GM12878 (cell line): ENCODE measurements around the gene KDM4C. TPM values are rescaled to one million over a fixed set of nuclear protein-coding genes. Genes with fewer than 3 reads are reported as not detected.

Experiments used
- ATAC-seq: fragments of 200-7000 bp; cut with Tn5 transposase; 3 replicates; pipeline ENCODE4 v1.9.1; 2020; ENCODE audit warnings: mild to moderate bottlenecking, moderate library complexity
- BruUV-seq: library from RNA; stranded (reverse); fragments of 400-500 nt; replicated peaks from 2 replicates; lab custom pipeline; 2021; lab: Mats Ljungman, UMichigan
- CTCF ChIA-PET: fragments of 300-600 bp; sonication (Branson Sonifier 250); formaldehyde crosslinking; extraction: SDS; loops from one replicate; lab custom pipeline; 2021; ENCODE audit warnings: inconsistent platforms; lab: Yijun Ruan, JAX
- POLR2A ChIA-PET: fragments of 350-600 bp; formaldehyde crosslinking; extraction: SDS; loops from one replicate; lab custom pipeline; 2021; ENCODE audit warnings: inconsistent platforms; lab: Charles Lee
- RAD21 ChIA-PET: fragments of 300-600 bp; sonication (Branson Sonifier 250); formaldehyde crosslinking; loops from one replicate; lab custom pipeline; 2023; ENCODE audit warnings: antibody characterized with exemption; ENCODE audit not compliant: unreplicated experiment; lab: Charles Lee
- SMC1A ChIA-PET: fragments of 300-600 bp; sonication (Branson Sonifier 250); formaldehyde crosslinking; loops from one replicate; lab custom pipeline; 2023; ENCODE audit not compliant: unreplicated experiment, uncharacterized antibody; lab: Charles Lee
- DNase-seq: peaks from one replicate; pipeline ENCODE4 v3.0.0-alpha.2; 2011; ENCODE audit warnings: low read depth, low spot score
- FAIRE-seq: peaks from 3 replicates; lab custom pipeline; 2011; peaks lifted over from hg19 to GRCh38; lab: Jason Lieb, UNC
- H2AFZ ChIP-seq: 2 replicates; pipeline ENCODE4 v1.6.0; 2011; ENCODE audit warnings: low read depth, low read length, control low read depth; ENCODE audit not compliant: control insufficient read depth
- H3K27ac ChIP-seq: 2 replicates; pipeline ENCODE4 v1.5.1; 2011; ENCODE audit warnings: control low read depth; ENCODE audit not compliant: control insufficient read depth, insufficient read depth
- H3K27me3 ChIP-seq, 2 experiments: replicated peaks in 1 of 2; 2 replicates each; pipeline versions ENCODE4 v1.6.0 to v1.6.1; 2011; ENCODE audit warnings: low read length in 1 of 2; ENCODE audit not compliant: control insufficient read depth in 2 of 2, insufficient read depth in 2 of 2
- H3K36me3 ChIP-seq, 2 experiments: 2 replicates each; pipeline ENCODE4 v1.5.1; 2011; ENCODE audit warnings: low read length in 1 of 2; ENCODE audit not compliant: control insufficient read depth in 2 of 2, insufficient read depth in 2 of 2
- H3K4me1 ChIP-seq: 2 replicates; pipeline ENCODE4 v1.6.1; 2011; ENCODE audit warnings: mild to moderate bottlenecking, low read length, moderate library complexity, mixed read lengths; ENCODE audit not compliant: control insufficient read depth, insufficient read depth
- H3K4me2 ChIP-seq: 2 replicates; pipeline ENCODE4 v1.6.0; 2011; ENCODE audit warnings: control low read depth; ENCODE audit not compliant: control insufficient read depth, insufficient read depth
- H3K4me3 ChIP-seq: fragments of 200-600 bp; sonication (generic); 2 replicates; pipeline ENCODE4 v1.5.1; 2016
- H3K79me2 ChIP-seq: 2 replicates; pipeline ENCODE4 v1.6.0; 2011; ENCODE audit warnings: low read length; ENCODE audit not compliant: control insufficient read depth, insufficient read depth
- H3K9ac ChIP-seq: 2 replicates; pipeline ENCODE4 v1.8.0; 2011; ENCODE audit warnings: low read length, control low read depth, mixed read lengths; ENCODE audit not compliant: control insufficient read depth, insufficient read depth
- H3K9me3 ChIP-seq: replicated peaks from 3 replicates; pipeline ENCODE4 v1.5.1; 2011; ENCODE audit warnings: mild to moderate bottlenecking, low read length; ENCODE audit not compliant: control insufficient read depth, insufficient read depth
- H4K20me1 ChIP-seq: 2 replicates; pipeline ENCODE4 v1.6.0; 2011; ENCODE audit not compliant: control insufficient read depth, insufficient read depth
- BCL3 ChIP-seq: IDR thresholded peaks from 2 replicates; pipeline ENCODE4 v1.6.1; 2011; ENCODE audit warnings: borderline replicate concordance, low read depth, mild to moderate bottlenecking, moderate library complexity, low read length; ENCODE audit not compliant: insufficient read depth, poor library complexity, severe bottlenecking
- CBX3 ChIP-seq: fragments of 200-600 bp; sonication (generic); IDR thresholded peaks from 2 replicates; pipeline ENCODE4 v1.6.1; 2016; ENCODE audit warnings: low read depth, borderline replicate concordance
- CREM ChIP-seq: IDR thresholded peaks from 2 replicates; pipeline ENCODE4 v1.6.1; 2014; ENCODE audit warnings: antibody characterized with exemption, low read depth
- IRF3 ChIP-seq: fragments of 450-650 bp; IDR thresholded peaks from 2 replicates; pipeline ENCODE4 v1.6.1; 2014; ENCODE audit warnings: mild to moderate bottlenecking
- MEF2B ChIP-seq: fragments of 450-650 bp; IDR thresholded peaks from 2 replicates; pipeline ENCODE4 v1.6.1; 2018; ENCODE audit warnings: mild to moderate bottlenecking, moderate library complexity; ENCODE audit not compliant: partially characterized antibody, poor library complexity, severe bottlenecking
- MYC ChIP-seq: IDR thresholded peaks from 2 replicates; pipeline ENCODE4 v1.6.1; 2011; ENCODE audit warnings: mild to moderate bottlenecking, low read length, moderate library complexity, inconsistent platforms; ENCODE audit not compliant: insufficient read depth, insufficient replicate concordance, insufficient read length, severe bottlenecking
- NBN ChIP-seq: fragments of 450-650 bp; IDR thresholded peaks from 2 replicates; pipeline ENCODE4 v1.6.1; 2016
- POU2F2 ChIP-seq: IDR thresholded peaks from 3 replicates; pipeline ENCODE4 v1.6.1; 2011; ENCODE audit warnings: low read depth, mild to moderate bottlenecking, low read length, borderline replicate concordance
- RFX5 ChIP-seq: IDR thresholded peaks from 2 replicates; pipeline ENCODE4 v1.6.1; 2011; ENCODE audit warnings: low read depth, low read length, improper control_type of control experiment
- SKIL ChIP-seq: fragments of 450-650 bp; IDR thresholded peaks from 2 replicates; pipeline ENCODE4 v1.6.1; 2017; ENCODE audit warnings: mild to moderate bottlenecking, low read depth, inconsistent platforms; ENCODE audit not compliant: poor library complexity, severe bottlenecking
- TCF3 ChIP-seq: IDR thresholded peaks from 2 replicates; pipeline ENCODE4 v1.6.1; 2012; ENCODE audit warnings: low read depth, mild to moderate bottlenecking, low read length, borderline replicate concordance; ENCODE audit not compliant: insufficient read depth
- ZBED1 ChIP-seq: IDR thresholded peaks from 2 replicates; pipeline ENCODE4 v1.6.1; 2016; ENCODE audit warnings: borderline replicate concordance
- WGBS: methylation state at CpG from one replicate; pipeline ENCODE4 v1.1.6; 2016; ENCODE audit warnings: low lambda C conversion rate; ENCODE audit not compliant: insufficient replicate concordance, insufficient coverage; ENCODE audit errors: missing lambda C conversion rate; 5-methylcytosine and 5-hydroxymethylcytosine counted together
- in situ Hi-C: fragments of 300-500 bp; cut with MboI; formaldehyde crosslinking; loops from 9 replicates; pipeline ENCODE4 v1.14.3; 2018; ENCODE audit warnings: mixed read lengths
- intact Hi-C: fragments of 100-400 bp; cut with micrococcal nuclease; formaldehyde crosslinking; loops from one replicate; pipeline ENCODE4 v1.14.2; 2022; ENCODE audit not compliant: unreplicated experiment
- polyA plus RNA-seq, 11 experiments: library from polyadenylated mRNA; depleted of rRNA in 4 of 11; unstranded in 6 of 11; stranded (reverse) in 5 of 11; fragments of >200 nt; fragmentation: Nextera tagmentation in 4 of 11; fragmentation: Illumina TruSeq in 1 of 11; extraction: Ambion mirVana in 4 of 11; extraction: Trizol in 1 of 11; gene quantifications; 1 replicate in 1 of 11; 2 replicates in 10 of 11; pipeline versions ENCODE4 v1.2.1 to v1.2.3, GENCODE V29; 2011 to 2016; ENCODE audit warnings: inconsistent platforms in 2 of 11, missing spikeins in 2 of 11, low read depth in 1 of 11
- total RNA-seq, 4 experiments: library from RNA; depleted of rRNA in 3 of 4; stranded (reverse); fragments of >200 nt in 3 of 4; fragmentation: Illumina TruSeq in 1 of 4; extraction: Trizol in 1 of 4; gene quantifications; 2 replicates each; pipeline versions ENCODE4 v1.2.1 to v1.2.3, GENCODE V29; 2013 to 2021

Gene KDM4C
- total and polyA plus RNA-seq, 10 of the 15 experiments (the other 5 are each of a cell fraction or from before 2014, with no cell fraction given) = 6.8 to 41.2 (median 20.1) TPM

GRCh38 chr9:7176561-7176960, 418.8 kb downstream of the KDM4C start:
- 100% methylated on average over 1 of the region's 1 CpG for WGBS
- ChIA-PET RAD21 (interaction anchor here (0.7 kb wide), 1 partner anchor 47 kb away, joined by 3 read pairs; no protein-coding TSS in a partner anchor), POLR2A (interaction anchor here (0.7 kb wide), 2 partner anchors 9 to 58 kb away, joined by 3 to 4 read pairs; no protein-coding TSS in a partner anchor), SMC1A (no interaction called here), CTCF (no interaction called here)
- H3K4me3 ChIP-seq = no peak overlapping the region
- intact Hi-C loops (no loop called here), in situ Hi-C loops (loop anchor here (25.0 kb wide), 1 partner anchor 1686 kb away; no protein-coding TSS in a partner anchor)
- H3K27me3 ChIP-seq = no peaks in the 10 kb centered on the region
- TF ChIP-seq RFX5 (no peak), CBX3 (no peak), BCL3 (no peak), NBN (no peak), ZBED1 (no peak)
- DNase-seq (no peak), FAIRE-seq (no peak), ATAC-seq (no peak)
- no peak overlapping the region for H3K27ac ChIP-seq
- H3K4me2 ChIP-seq = no peak overlapping the region
- H3K79me2 ChIP-seq = no peaks in the 10 kb centered on the region
- H3K36me3 ChIP-seq = peaks cover 2 to 14% of the 10 kb centered on the region in 2 experiments; a peak in 3 of 4 replicates
- no peaks in the 10 kb centered on the region; the same call in 2 of the 3 replicates for H3K9me3 ChIP-seq
- no peak overlapping the region for H3K9ac ChIP-seq
- no TSS peak for BruUV-seq
- H2AFZ ChIP-seq = no peak overlapping the region
- H4K20me1 ChIP-seq = no peaks in the 10 kb centered on the region
- H3K4me1 ChIP-seq = 0 out of 2 replicates have a peak, but pooled peaks cover 4% of the 10 kb centered on the region

- Histone ChIP-seq H3K4me1 (0 out of 2 replicates have a peak, but pooled peaks cover 4% of the 10 kb centered on the region), H3K9me3 (no peaks in the 10 kb centered on the region; the same call in 2 of the 3 replicates), H3K9ac (no peak overlapping the region), H3K4me3 (no peak overlapping the region), H3K27ac (no peak overlapping the region), H3K27me3 (no peaks in the 10 kb centered on the region), H3K79me2 (no peaks in the 10 kb centered on the region), H2AFZ (no peak overlapping the region), H3K36me3 (peaks cover 2 to 10% of the 10 kb centered on the region in 2 experiments; a peak in 2 of 4 replicates), H4K20me1 (no peaks in the 10 kb centered on the region), H3K4me2 (no peak overlapping the region)
- POLR2A ChIA-PET = interaction anchor here (0.7 kb wide), 1 partner anchor 10 kb away, joined by 3 read pairs; no protein-coding TSS in a partner anchor
- CTCF ChIA-PET = no interaction called here
- no TSS peak for BruUV-seq
- ATAC-seq (no peak), FAIRE-seq (no peak), DNase-seq (no peak)
- intact Hi-C loops (no loop called here), in situ Hi-C loops (loop anchor here (25.0 kb wide), 1 partner anchor 1685 kb away; no protein-coding TSS in a partner anchor)
- 84% methylated on average over 3 of the region's 3 CpGs for WGBS
- SMC1A ChIA-PET = no interaction called here
- RAD21 ChIA-PET = interaction anchor here (0.7 kb wide), 1 partner anchor 46 kb away, joined by 3 read pairs; no protein-coding TSS in a partner anchor
- TF ChIP-seq MYC (no peak), POU2F2 (no peak), IRF3 (no peak), MEF2B (no peak), CREM (no peak), TCF3 (no peak), SKIL (no peak)
Measured at GRCh38 chr9:7177383-7177782, 419.6 kb downstream of the KDM4C start.
